ENCODE data around the gene STARD13.

The STARD13 gene

GRCh38 chr13:33158271-33158670 is 127.3 kb downstream of the STARD13 start:
- Histone ChIP-seq H3K36me3 (replicated peaks) (peaks cover 42% of the 10 kb centered on the region), H3K27me3 (replicated peaks) (no peaks in the 10 kb centered on the region), H3K27ac (peak overlapping the region; percentile 97), H3K4me3 (ENCODE audit: low read depth, low read length) (no peak overlapping the region)
- TF ChIP-seq CTCF (IDR thresholded peaks at IDR 0.05; ENCODE audit: low read depth, low read length, missing control alignments), result no peak
- in situ Hi-C loops (cut with HindIII; ENCODE audit: low pct_ligation_motif_present, low sequenced_read_pairs), result no loop called here
- DNase-seq, result no peak

GRCh38 chr13:33154911-33155310 is 130.6 kb downstream of the STARD13 start:
- Histone ChIP-seq H3K27me3 (replicated peaks) (no peaks in the 10 kb centered on the region), H3K4me3 (ENCODE audit: low read depth, low read length) (no peak overlapping the region), H3K36me3 (replicated peaks) (peaks cover 37% of the 10 kb centered on the region), H3K27ac (peak overlapping the region; percentile 97)
- in situ Hi-C loops (cut with HindIII; ENCODE audit: low pct_ligation_motif_present, low sequenced_read_pairs), result no loop called here
- DNase-seq, result no peak
- no peak for TF ChIP-seq CTCF (IDR thresholded peaks at IDR 0.05; ENCODE audit: low read depth, low read length, missing control alignments)

GRCh38 chr13:33153421-33154404 is 131.8 kb downstream of the STARD13 start:
- TF ChIP-seq CTCF (IDR thresholded peaks at IDR 0.05; ENCODE audit: low read depth, low read length, missing control alignments), result peak; percentile 65
- peak overlapping the region; percentile 97 for H3K27ac ChIP-seq
- H3K27me3 ChIP-seq (replicated peaks), result no peaks in the 10 kb centered on the region
- DNase-seq, result peak; percentile 93
- H3K36me3 ChIP-seq (replicated peaks), result peaks cover 37% of the 10 kb centered on the region
- H3K4me3 ChIP-seq (ENCODE audit: low read depth, low read length), result no peak overlapping the region
- in situ Hi-C loops (cut with HindIII; ENCODE audit: low pct_ligation_motif_present, low sequenced_read_pairs), result no loop called here

- Histone ChIP-seq H3K27ac (peak overlapping the region; percentile 97), H3K4me3 (ENCODE audit: low read depth, low read length) (no peak overlapping the region), H3K27me3 (replicated peaks) (no peaks in the 10 kb centered on the region), H3K36me3 (replicated peaks) (peaks cover 24% of the 10 kb centered on the region)
- DNase-seq, result no peak
- in situ Hi-C loops (cut with HindIII; ENCODE audit: low pct_ligation_motif_present, low sequenced_read_pairs), result no loop called here
- no peak for TF ChIP-seq CTCF (IDR thresholded peaks at IDR 0.05; ENCODE audit: low read depth, low read length, missing control alignments)
These were observed 133.2 kb downstream of the STARD13 start for GRCh38 chr13:33152389-33152788.

GRCh38 chr13:33150662-33151061 is 134.9 kb downstream of the STARD13 start:
- in situ Hi-C loops (cut with HindIII; ENCODE audit: low pct_ligation_motif_present, low sequenced_read_pairs), result no loop called here
- TF ChIP-seq CTCF (IDR thresholded peaks at IDR 0.05; ENCODE audit: low read depth, low read length, missing control alignments), result no peak
- peaks cover 20% of the 10 kb centered on the region for H3K36me3 ChIP-seq (replicated peaks)
- no peak overlapping the region for H3K4me3 ChIP-seq (ENCODE audit: low read depth, low read length)
- no peak for DNase-seq
- H3K27me3 ChIP-seq (replicated peaks), result no peaks in the 10 kb centered on the region
- no peak overlapping the region for H3K27ac ChIP-seq
